ENCODE data around the gene UTF1. TPM values are rescaled to one million over a fixed set of nuclear protein-coding genes. Genes with fewer than 3 reads are reported as not detected.
"Not testable (repeated sequence)": the region's sequence is repeated elsewhere in the genome, so short reads cannot be mapped to it uniquely, and the experiment has no call there.

Gene UTF1
- total RNA-seq, 2 donors from 2014 or later, result not detected

DNA sequence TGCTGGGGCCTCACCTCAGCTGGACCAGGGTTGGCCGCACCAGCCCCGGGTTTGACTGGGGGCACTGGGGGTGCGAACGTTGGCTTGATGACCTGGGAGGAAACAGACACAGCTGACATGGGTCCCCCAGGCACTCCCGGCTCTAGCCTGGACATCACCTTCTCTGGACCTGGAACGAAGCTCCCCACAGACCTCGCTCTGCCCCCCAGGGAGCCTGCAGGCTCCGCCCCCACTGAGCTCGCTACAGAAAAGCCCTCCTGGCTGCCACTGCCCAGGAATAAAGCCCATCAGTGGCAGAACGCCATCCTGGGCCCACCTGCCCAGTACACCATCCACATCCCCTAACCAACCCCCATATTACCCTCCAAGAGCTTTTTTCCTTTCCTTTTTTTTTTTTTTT, 33.7 kb downstream of the UTF1 start:
- H3K4me1 ChIP-seq (ENCODE audit: control insufficient read depth in 1 of 2, low read depth in 2 of 2), result peaks cover 18 to 28% of the 10 kb centered on the region in 2 donors
- no peak overlapping the region for H3K27ac ChIP-seq
- TF ChIP-seq, protein P1, sequence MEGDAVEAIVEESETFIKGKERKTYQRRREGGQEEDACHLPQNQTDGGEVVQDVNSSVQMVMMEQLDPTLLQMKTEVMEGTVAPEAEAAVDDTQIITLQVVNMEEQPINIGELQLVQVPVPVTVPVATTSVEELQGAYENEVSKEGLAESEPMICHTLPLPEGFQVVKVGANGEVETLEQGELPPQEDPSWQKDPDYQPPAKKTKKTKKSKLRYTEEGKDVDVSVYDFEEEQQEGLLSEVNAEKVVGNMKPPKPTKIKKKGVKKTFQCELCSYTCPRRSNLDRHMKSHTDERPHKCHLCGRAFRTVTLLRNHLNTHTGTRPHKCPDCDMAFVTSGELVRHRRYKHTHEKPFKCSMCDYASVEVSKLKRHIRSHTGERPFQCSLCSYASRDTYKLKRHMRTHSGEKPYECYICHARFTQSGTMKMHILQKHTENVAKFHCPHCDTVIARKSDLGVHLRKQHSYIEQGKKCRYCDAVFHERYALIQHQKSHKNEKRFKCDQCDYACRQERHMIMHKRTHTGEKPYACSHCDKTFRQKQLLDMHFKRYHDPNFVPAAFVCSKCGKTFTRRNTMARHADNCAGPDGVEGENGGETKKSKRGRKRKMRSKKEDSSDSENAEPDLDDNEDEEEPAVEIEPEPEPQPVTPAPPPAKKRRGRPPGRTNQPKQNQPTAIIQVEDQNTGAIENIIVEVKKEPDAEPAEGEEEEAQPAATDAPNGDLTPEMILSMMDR (IDR thresholded peaks at IDR 0.05), result no peak
- H3K36me3 ChIP-seq, result no peaks in the 10 kb centered on the region
- H3K4me3 ChIP-seq, result no peak overlapping the region
- DNase-seq (ENCODE audit: low spot score), result no peak
- no peaks in the 10 kb centered on the region for H3K9me3 ChIP-seq
- ATAC-seq (ENCODE audit: insufficient number of reproducible peaks, low FRiP score, low read depth), result no peak
- no peaks in the 10 kb centered on the region for H3K27me3 ChIP-seq (replicated peaks; ENCODE audit: insufficient read depth)

DNA sequence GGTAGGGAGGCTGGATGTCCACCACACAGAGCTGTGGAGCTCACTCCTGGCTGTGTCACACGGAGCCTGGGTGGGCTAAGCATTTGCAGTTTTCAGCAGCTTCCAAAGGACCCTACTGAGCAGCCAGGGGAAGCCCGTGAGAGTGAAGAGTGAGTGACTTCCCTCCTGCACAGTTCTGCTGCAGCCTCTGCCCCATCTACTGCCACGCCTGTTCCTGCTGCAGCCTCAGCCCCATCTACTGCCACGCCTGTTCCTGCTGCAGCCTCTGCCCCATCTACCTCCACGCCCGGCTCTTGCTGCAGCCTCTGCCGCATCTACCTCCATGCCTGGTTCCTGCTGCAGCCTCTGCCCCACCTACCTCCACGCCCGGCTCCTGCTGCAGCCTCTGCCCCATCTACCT, 34.4 kb downstream of the UTF1 start:
- Histone ChIP-seq H3K4me3 (no peak overlapping the region), H3K36me3 (no peaks in the 10 kb centered on the region), H3K9me3 (no peaks in the 10 kb centered on the region), H3K27me3 (replicated peaks; ENCODE audit: insufficient read depth) (no peaks in the 10 kb centered on the region), H3K4me1 (ENCODE audit: control insufficient read depth in 1 of 2, low read depth in 2 of 2) (peaks cover 18 to 20% of the 10 kb centered on the region in 2 donors), H3K27ac (no peak overlapping the region)
- TF ChIP-seq, protein P1 (IDR thresholded peaks at IDR 0.05), result no peak
- DNase-seq (ENCODE audit: low spot score) (no peak), ATAC-seq (ENCODE audit: insufficient number of reproducible peaks, low FRiP score, low read depth) (no peak)

DNA sequence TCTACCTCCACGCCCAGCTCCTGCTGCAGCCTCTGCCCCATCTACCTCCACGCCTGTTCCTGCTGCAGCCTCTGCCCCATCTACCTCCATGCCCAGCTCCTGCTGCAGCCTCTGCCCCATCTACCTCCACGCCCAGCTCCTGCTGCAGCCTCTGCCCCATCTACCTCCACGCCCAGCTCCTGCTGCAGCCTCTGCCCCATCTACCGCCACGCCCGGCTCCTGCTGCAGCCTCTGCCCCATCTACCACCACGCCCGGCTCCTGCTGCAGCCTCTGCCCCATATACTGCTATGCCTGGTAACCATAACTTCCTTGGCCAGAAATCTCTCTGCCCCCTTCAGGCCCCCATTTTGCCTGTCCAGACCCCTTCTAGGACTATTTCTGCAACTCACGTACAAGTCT, 35.0 kb downstream of the UTF1 start:
- H3K36me3 ChIP-seq; H3K9me3 ChIP-seq; H3K27ac ChIP-seq; H3K4me3 ChIP-seq; DNase-seq (ENCODE audit: low spot score); H3K27me3 ChIP-seq (replicated peaks; ENCODE audit: insufficient read depth); ATAC-seq (ENCODE audit: insufficient number of reproducible peaks, low FRiP score, low read depth): not testable (repeated sequence)
- H3K4me1 ChIP-seq (ENCODE audit: control insufficient read depth in 1 of 2, low read depth in 2 of 2), result peaks cover 13 to 18% of the 10 kb centered on the region in 2 donors

DNA sequence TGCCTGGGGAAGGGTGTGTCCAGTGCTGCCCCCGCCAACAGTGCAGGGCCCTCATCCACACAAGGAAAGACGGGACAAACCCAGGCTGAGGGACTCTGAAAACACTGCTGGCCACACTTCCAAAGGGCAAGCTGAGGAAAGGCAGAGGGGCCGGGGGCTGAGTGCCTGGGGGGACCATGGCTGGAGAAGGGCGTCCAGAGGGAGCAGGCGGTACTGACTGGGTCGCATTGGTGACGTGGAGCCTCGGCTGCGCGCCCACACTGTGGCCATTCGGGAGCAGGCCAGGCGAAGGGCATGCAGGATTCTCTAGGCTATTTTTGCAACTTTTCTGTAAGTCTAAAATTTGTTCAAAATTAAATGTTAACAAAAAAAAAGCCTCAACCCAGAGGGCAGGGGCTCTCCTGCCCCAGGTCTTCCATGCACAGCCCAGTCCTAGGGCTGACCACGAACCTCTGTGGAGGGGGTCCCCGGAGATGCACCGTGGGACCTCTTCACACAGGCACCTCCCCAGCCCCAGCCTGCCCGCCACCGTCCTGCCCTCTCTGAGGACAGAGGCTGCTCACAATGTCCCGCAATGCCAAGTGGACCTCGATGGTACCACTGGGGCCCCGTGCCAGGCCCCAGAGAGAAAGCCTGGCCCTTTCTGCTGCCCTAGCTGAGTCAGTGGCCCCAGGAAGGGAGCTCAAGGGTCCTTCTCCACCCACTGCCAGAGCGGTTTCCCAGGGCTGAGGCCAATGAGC, 36.2 kb downstream of the UTF1 start:
- TF ChIP-seq, protein P1 (IDR thresholded peaks at IDR 0.05), result no peak
- Histone ChIP-seq H3K36me3 (peaks cover 4% of the 10 kb centered on the region), H3K27me3 (replicated peaks; ENCODE audit: insufficient read depth) (no peaks in the 10 kb centered on the region), H3K9me3 (no peaks in the 10 kb centered on the region), H3K27ac (no peak overlapping the region), H3K4me1 (ENCODE audit: control insufficient read depth in 1 of 2, low read depth in 2 of 2) (peaks cover 4 to 7% of the 10 kb centered on the region in 2 donors), H3K4me3 (no peak overlapping the region)
- no peak for ATAC-seq (ENCODE audit: insufficient number of reproducible peaks, low FRiP score, low read depth)
- DNase-seq (ENCODE audit: low spot score), result no peak

DNA sequence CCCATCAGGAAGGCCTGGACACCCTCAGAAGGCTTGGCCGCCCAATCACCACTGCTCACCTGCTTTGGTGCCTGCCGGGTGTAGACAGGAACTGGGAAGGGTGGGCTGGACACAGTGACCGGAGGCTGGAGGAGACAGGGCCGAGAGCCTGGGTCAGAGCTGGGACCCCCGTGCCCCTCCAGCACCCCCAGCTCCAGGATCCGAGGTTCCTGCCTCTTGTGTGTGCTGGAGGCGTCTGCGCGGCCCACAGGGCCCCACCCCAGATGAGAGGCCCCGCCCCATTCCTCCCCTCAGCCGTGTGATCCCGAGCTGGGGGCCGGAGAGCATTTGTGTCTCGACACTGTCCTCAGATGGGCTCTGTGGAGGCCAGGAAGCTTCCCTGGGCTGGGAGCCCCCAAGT, 37.3 kb downstream of the UTF1 start:
- peaks cover 4% of the 10 kb centered on the region for H3K36me3 ChIP-seq
- no peaks in the 10 kb centered on the region for H3K9me3 ChIP-seq
- H3K27ac ChIP-seq, result no peak overlapping the region
- no peaks in the 10 kb centered on the region for H3K27me3 ChIP-seq (replicated peaks; ENCODE audit: insufficient read depth)
- DNase-seq (ENCODE audit: low spot score) (no peak), ATAC-seq (ENCODE audit: insufficient number of reproducible peaks, low FRiP score, low read depth) (no peak)
- TF ChIP-seq, protein P1 (IDR thresholded peaks at IDR 0.05), result no peak
- peaks cover 3 to 5% of the 10 kb centered on the region in 2 donors for H3K4me1 ChIP-seq (ENCODE audit: control insufficient read depth in 1 of 2, low read depth in 2 of 2)
- H3K4me3 ChIP-seq, result no peak overlapping the region

DNA sequence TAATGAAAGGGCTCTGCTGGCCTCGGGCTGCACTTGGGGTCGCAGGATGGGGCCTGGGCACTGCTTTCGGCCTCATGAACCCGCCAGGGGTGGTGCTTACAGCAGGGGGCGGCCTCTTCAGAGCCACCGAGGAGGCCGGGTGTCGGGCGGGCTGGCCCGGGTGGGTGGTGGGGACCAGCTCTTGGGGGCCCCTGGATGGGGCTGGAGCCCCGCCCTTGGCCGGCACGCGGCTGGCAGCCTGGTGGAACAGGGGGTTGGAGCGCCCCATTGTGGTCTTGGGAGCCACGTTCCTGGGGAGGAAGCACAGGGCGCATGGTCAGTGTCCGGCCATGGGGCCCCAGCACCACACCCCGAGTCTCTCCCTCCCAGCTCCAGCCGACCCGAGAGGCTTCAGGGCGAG, 37.8 kb downstream of the UTF1 start:
- Histone ChIP-seq H3K4me1 (ENCODE audit: control insufficient read depth in 1 of 2, low read depth in 2 of 2) (no peaks in the 10 kb centered on the region), H3K36me3 (peaks cover 4% of the 10 kb centered on the region), H3K4me3 (no peak overlapping the region), H3K9me3 (no peaks in the 10 kb centered on the region), H3K27ac (no peak overlapping the region), H3K27me3 (replicated peaks; ENCODE audit: insufficient read depth) (no peaks in the 10 kb centered on the region)
- DNase-seq (ENCODE audit: low spot score) (no peak), ATAC-seq (ENCODE audit: insufficient number of reproducible peaks, low FRiP score, low read depth) (no peak)
- TF ChIP-seq, protein P1 (IDR thresholded peaks at IDR 0.05), result no peak

Measured in thoracic aorta (tissue), 2 donors.